GM12873 (cell line): ENCODE results near the gene COL24A1.

Experiments
- TF ChIP-seq, protein P1 (sequence below): IDR thresholded peaks from 2 replicates; pipeline ENCODE4 v1.5.1; 2012; ENCODE audit warnings: low read depth, mild to moderate bottlenecking, moderate library complexity, low read length, control low read depth; ENCODE audit not compliant: insufficient read depth; ENCODE audit errors: missing control alignments

The COL24A1 gene

DNA sequence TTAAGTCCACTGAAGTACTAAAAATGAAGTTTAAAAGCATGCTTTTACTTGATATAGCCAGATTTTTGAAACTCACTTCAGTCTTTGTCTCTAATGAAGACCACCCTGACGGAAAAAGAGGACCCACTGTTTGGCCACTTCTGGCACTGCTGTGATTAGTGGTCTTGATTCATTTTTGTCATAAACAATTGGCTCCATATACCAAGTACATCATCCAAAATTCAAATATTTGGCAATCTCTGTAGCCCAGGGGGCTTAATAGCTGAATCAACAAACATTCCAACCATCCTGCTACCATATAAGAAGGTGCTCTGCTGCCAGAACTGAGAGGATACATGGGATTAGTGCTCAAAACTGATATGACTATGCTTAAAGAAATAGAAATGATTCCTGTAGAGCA lies 156.0 kb downstream of the COL24A1 start:
- TF ChIP-seq, protein P1, sequence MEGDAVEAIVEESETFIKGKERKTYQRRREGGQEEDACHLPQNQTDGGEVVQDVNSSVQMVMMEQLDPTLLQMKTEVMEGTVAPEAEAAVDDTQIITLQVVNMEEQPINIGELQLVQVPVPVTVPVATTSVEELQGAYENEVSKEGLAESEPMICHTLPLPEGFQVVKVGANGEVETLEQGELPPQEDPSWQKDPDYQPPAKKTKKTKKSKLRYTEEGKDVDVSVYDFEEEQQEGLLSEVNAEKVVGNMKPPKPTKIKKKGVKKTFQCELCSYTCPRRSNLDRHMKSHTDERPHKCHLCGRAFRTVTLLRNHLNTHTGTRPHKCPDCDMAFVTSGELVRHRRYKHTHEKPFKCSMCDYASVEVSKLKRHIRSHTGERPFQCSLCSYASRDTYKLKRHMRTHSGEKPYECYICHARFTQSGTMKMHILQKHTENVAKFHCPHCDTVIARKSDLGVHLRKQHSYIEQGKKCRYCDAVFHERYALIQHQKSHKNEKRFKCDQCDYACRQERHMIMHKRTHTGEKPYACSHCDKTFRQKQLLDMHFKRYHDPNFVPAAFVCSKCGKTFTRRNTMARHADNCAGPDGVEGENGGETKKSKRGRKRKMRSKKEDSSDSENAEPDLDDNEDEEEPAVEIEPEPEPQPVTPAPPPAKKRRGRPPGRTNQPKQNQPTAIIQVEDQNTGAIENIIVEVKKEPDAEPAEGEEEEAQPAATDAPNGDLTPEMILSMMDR: no peak

GRCh38 chr1:85998105-85998855 lies 158.3 kb downstream of the COL24A1 start:
- TF ChIP-seq, protein P1: no peak

- TF ChIP-seq, protein P1: no peak
Observed at GRCh38 chr1:85992791-85993190, 163.8 kb downstream of the COL24A1 start.

DNA sequence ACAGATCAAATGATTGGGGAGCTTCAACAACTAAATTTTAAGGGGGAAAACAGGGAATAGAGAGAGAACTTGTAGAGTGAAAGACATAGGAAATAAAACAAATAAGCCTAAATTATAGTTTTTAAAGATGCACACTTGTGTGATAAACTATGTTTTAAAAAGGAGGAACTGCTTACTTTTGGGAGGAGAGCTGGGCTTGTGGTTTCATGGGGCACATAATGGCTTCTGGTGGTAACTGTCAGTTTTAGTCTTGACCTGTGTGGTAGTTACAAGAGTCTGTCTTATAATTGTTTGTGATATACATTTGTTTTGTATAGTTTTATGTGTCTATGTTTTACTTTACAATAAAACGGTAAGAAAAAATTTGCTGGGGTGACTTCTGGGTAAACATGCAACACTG lies 165.3 kb downstream of the COL24A1 start:
- TF ChIP-seq, protein P1: no peak

DNA sequence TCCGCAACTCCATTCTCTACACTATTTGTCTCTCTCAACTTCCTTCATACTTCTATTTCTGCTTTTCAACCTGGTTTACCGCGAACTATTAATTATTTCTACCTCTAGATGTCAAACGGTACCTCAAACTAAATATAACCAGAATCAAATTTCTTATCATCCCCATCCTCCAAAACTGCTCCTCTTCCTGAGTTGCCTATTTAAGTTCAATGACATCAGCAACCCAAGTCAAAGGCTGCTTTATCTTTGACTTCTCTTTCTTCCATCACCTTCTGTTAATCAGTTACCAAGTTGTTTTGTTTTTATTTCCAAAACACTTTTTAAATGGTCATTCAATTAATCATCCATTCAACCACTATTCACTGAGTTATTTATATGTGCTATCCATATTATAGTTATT lies 171.9 kb downstream of the COL24A1 start:
- TF ChIP-seq, protein P1: no peak

GRCh38 chr1:85983316-85983715 lies 173.3 kb downstream of the COL24A1 start:
- TF ChIP-seq, protein P1: no peak

DNA sequence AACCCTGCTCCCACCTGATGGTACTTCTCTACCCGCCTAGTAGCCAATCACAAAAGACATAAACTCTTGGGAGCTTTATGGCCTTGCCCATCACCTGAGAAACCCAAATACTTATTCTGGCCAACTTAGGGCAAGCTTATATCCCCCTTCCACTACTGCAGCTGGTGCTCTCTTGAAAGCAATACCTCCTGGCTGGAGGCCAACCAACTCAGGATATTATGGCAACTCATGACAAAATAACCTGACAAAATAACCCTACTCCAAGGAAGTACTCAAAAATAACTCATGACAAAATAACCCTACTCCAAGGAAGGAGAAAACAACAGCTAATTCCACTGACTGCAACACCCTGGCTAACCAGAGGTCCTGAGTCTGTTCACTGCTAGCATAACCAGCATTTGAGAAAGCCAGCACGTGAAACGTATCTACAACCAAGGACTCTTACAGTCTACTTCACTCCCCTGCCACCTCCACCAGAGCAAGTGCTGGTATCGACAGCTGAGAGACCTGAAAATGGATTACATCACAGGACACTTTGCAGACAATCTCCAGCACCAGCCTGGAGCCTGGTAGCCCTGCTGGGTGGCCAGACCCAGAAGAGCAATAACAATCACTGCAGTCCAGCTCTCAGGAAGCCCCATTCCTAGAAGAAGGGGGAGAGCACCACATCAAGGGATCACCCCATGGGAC lies 179.9 kb downstream of the COL24A1 start:
- TF ChIP-seq, protein P1: no peak
